Neural crest cell (in vitro differentiated cells): ENCODE results near the gene DEFB128. TPM values are rescaled to one million over a fixed set of nuclear protein-coding genes. Genes with fewer than 3 reads are reported as not detected.

Experiments used
- DNase-seq: peaks from one replicate; pipeline ENCODE4 v3.0.0; 2021; ENCODE audit warnings: low read depth, mixed read lengths, low spot score
- H3K27ac Mint-ChIP-seq: one replicate; pipeline ENCODE4 v1.8.0; 2021; ENCODE audit warnings: mild to moderate bottlenecking, mixed read lengths; ENCODE audit not compliant: unreplicated experiment
- H3K27me3 Mint-ChIP-seq: 2 replicates; pipeline ENCODE4 v1.8.0; 2021; ENCODE audit warnings: low read depth, mild to moderate bottlenecking, mixed read lengths
- H3K36me3 Mint-ChIP-seq: 2 replicates; pipeline ENCODE4 v1.8.0; 2021; ENCODE audit warnings: low read depth, mild to moderate bottlenecking, mixed read lengths
- H3K4me1 Mint-ChIP-seq: 2 replicates; pipeline ENCODE4 v1.8.0; 2021; ENCODE audit warnings: mixed read lengths
- H3K4me3 Mint-ChIP-seq: one replicate; pipeline ENCODE4 v1.8.0; 2021; ENCODE audit warnings: mild to moderate bottlenecking, mixed read lengths
- H3K9me3 Mint-ChIP-seq: 2 replicates; pipeline ENCODE4 v1.8.0; 2021; ENCODE audit warnings: mixed read lengths
- CTCF ChIP-seq: fragments of 200-600 bp; sonication (generic); conservative IDR thresholded peaks from 2 replicates; pipeline ENCODE4 v1.5.0; 2021; ENCODE audit warnings: antibody characterized with exemption, mild to moderate bottlenecking
- total RNA-seq: library from RNA; stranded (reverse); gene quantifications from 2 replicates; pipeline ENCODE4 v1.2.1, GENCODE V29; 2021

The DEFB128 gene
- total RNA-seq, 1 donor from 2014 or later = not detected

- Mint-ChIP-seq H3K27ac (no peak overlapping the region), H3K36me3 (no peaks in the 10 kb centered on the region), H3K4me3 (no peak overlapping the region), H3K4me1 (no peaks in the 10 kb centered on the region), H3K9me3 (no peaks in the 10 kb centered on the region), H3K27me3 (peaks cover 88% of the 10 kb centered on the region)
- no peak for TF ChIP-seq CTCF
- DNase-seq = no peak
Observed at GRCh38 chr20:152131-152530, 37.4 kb downstream of the DEFB128 start.

GRCh38 chr20:145877-146276 lies 43.6 kb downstream of the DEFB128 start:
- no peak for TF ChIP-seq CTCF
- Mint-ChIP-seq H3K27me3 (peaks cover 90% of the 10 kb centered on the region), H3K4me1 (peaks cover 3% of the 10 kb centered on the region), H3K36me3 (no peaks in the 10 kb centered on the region), H3K27ac (no peak overlapping the region), H3K9me3 (no peaks in the 10 kb centered on the region), H3K4me3 (no peak overlapping the region)
- DNase-seq = no peak

GRCh38 chr20:142290-142689 lies 47.2 kb downstream of the DEFB128 start, which contains the start of gene DEFB126:
TSS of gene DEFB126 (plus strand) at chr20:142590. CDS start at chr20:142629, 39 bp downstream.
- Mint-ChIP-seq H3K27me3 (peaks cover 91% of the 10 kb centered on the region), H3K9me3 (peaks cover 5% of the 10 kb centered on the region), H3K27ac (no peak within 1 kb of the TSS), H3K36me3 (no peaks in the 10 kb centered on the region), H3K4me1 (peaks cover 3% of the 10 kb centered on the region), H3K4me3 (no peak within 1 kb of the TSS)
- TF ChIP-seq CTCF = no peak
- DNase-seq = no peak

Other genes with a start within 250 kb of the DEFB128 start
- gene DEFB125, start 102.0 kb downstream of the DEFB128 start, total RNA-seq = not detected in 2 replicates
- gene DEFB126, start 47.1 kb downstream of the DEFB128 start, total RNA-seq = not detected in 2 replicates
- gene DEFB127, start 32.3 kb downstream of the DEFB128 start, total RNA-seq = not detected in 2 replicates
- not detected in 2 replicates for gene DEFB129, start 37.5 kb upstream of the DEFB128 start, total RNA-seq
- gene DEFB132, start 68.0 kb upstream of the DEFB128 start, total RNA-seq = not detected in 2 replicates
- 34.0 and 40.8 TPM in 2 replicates for gene C20orf96, start 101.0 kb upstream of the DEFB128 start, total RNA-seq
- 58.9 and 59.2 TPM in 2 replicates for gene ZCCHC3, start 107.9 kb upstream of the DEFB128 start, total RNA-seq
- 88.7 and 88.8 TPM in 2 replicates for gene SOX12, start 135.8 kb upstream of the DEFB128 start, total RNA-seq
- gene NRSN2, start 157.4 kb upstream of the DEFB128 start, total RNA-seq = 42.0 and 44.4 TPM in 2 replicates
- 12.5 and 14.4 TPM in 2 replicates for gene TRIB3, start 191.0 kb upstream of the DEFB128 start, total RNA-seq
- 62.4 and 65.2 TPM in 2 replicates for gene RBCK1, start 218.6 kb upstream of the DEFB128 start, total RNA-seq